GM21367 (cell line): Measurements from ENCODE around the gene ZNF511.

Source experiments
- ATAC-seq: cut with Tn5 transposase; IDR thresholded peaks from one replicate; pipeline ENCODE4 v1.9.1; 2021; ENCODE audit not compliant: unreplicated experiment

Gene ZNF511

DNA sequence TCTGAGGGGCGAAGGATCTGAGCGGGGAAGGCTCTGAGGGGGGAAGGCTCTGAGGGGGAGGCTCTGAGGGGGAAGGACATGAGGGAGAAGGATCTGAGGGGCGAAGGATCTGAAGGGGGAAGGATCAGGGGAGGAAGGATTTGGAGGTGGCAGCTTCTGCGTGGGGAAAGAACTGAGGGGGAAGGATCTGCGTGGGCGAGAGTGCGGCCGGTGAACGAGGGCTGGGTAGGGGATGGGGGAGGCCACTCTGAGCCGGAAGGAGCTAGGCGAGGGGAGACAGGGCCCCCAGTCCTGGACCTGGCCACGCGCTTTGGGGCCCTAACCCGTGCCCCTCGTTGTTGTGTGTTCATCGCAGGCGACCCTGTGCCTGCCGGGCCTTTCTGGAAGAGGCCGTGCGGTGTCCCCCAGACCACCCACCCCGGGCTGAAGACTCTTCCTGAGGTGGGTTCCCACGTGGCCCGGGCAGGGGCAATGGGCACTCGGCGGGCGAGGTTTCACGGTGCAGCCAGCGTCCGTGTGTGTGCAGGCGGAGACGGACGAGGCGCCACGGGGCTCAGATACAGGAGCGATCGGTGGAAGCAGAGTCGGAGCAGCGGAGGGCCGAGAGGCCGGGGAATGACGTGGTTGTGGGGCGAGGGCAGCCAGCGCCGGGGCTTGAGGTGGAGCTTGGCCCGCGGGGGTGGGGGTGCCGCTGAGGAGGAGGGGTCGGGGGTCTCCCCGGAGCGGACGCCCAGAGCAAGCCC lies 26.0 kb downstream of the ZNF511 start:
- no peak for ATAC-seq

DNA sequence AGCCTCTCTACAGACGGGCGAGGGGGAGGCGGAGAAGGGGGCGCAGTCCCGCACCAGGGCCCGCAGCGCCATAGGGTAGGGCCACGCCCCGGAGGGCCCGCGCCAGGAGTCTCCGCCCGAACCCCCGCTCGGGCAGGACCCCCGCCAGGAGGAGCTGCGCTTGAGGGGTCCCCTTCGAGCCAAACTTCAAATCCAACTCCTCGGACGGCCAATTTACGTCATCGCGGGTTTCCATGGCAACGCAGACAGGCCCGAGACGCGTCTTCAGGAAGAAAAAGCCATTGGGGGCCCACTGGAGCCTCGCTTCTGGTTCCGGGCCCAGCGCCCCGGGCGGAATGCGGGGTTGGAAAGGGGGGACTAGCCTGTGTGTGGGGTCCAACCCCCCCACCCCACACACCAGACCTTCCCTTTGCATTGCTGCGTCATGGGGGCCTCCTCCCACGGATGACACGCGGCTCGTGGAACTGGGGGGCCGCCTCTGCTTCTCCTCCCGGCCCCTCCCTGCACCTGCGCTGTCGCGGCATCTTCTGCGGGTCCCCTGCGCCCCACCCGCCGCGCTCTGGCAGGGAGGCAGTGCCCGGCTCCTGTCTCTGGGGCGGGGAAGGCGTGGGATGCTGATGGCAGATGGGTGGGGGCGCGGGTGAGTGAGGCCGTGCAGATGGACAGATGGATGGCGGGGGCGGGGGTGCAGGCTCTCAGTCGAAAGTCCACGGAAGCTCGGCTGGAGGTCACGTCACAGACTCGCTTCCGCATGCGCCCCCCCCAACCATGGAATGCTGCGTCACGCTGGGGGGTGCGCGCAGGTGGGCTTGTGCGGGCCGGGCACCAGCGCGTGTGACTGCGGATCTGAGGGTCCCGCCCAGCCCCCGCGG lies 26.8 kb downstream of the ZNF511 start:
- ATAC-seq, result no peak

DNA sequence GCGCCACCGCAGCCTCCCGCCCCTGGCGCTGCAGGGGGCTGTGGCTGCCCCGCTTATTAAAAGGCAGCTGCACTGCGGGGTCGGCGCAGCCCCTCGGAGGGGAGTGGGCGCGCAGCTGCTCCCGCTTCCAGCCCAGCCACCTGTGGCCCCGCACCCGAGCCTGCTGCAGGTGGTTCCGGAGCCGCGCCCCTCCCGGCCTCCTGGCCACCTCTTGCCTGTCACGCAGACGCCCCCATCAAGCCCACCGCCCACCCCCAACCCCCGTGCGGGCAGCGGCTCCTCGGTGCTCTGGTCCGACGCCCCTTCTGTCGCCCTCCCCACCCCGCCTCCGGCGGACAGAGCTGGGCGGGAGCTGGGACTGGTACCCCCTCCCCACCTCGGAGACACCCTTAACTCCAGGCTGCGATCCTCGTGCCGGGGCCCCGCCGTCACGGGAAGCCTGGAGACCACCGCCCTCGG lies 27.4 kb downstream of the ZNF511 start:
- no peak for ATAC-seq

DNA sequence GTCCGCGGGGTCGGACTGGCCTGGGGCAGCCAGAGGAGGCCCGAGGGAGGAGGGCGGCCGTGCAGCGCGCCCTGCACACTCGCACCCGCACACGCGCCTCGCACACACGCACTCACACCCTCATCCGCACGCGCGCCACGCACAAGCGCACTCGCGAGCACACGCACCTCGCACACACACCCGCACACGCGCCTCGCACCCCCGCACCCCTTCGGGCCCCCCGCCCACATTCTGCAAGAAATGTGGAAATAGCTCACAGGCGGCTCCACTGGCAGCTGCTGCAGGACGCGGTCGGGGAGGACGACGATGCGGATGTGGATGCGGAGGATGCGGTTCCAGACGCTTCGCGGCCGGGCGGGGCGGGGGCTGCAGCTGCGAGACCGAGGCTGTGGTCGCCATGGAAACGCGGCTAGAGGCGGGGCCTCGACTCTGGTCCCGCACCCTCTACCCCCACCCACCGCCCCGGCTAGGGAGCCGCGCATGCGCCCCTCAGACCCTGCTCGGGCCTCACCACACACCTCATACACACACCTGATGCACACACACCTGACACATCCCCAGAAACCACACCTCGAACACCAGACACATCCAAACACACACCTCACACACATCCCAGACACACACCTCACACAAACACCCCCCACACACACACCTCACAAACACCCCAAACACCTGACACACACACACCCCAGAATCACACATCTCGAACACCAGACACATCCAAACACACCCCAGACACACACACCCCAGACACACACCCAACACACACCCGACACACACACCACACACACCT lies 28.1 kb downstream of the ZNF511 start, which contains the start of gene CALY:
Gene CALY (minus strand): TSS at position 320 of the 793 bp plus-strand sequence. CDS start 7,907 bp downstream, outside the sequence.
- no peak for ATAC-seq

DNA sequence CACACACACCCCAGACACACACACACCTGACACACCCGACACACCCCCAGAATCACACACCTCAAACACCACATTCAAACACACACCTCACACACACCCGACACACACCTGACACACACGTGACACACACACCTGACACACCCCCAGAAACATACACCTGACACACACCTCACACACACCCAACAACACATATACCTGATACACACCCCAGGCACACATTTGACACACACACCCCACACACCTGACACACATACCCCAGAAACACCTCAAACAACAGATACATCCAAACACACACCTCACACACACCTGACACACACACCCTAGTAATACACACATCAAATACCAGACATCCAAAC lies 28.6 kb downstream of the ZNF511 start:
- ATAC-seq, result no peak

DNA sequence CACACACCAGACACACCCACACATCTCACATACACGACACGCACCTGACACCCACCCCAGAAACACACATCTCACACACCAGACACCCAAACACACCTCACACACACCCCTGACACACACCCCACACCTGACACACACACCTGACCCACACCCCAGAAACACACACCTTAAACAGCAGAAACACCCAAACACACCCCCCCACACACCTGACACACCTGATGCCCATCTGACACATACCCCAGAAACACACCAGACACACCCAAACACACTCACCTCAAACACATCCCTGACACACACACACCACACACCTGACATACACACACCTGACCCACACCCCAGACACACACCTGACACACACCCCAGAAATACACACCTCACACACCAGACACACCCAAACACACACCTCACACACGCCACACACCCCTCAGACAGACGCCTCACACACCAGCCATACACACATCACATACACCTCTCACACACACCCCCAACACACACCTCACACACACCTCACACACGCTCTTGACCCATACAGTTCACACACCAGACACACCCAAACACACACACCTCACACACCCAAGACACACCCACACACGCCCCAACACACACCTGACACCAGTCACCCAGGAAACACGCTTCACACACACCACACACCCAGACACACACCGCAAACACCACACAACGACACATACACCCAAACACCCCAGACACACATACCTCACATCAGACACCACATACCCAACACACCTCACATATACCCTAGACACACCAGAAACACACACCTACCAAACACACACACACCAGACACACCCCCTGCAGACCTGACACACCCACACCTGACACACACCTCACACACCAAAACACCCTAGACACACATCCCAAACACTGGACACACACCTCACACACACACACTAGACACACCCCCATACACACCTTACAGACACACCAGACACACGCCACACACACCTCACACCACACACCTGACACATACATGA lies 29.7 kb downstream of the ZNF511 start:
- no peak for ATAC-seq

DNA sequence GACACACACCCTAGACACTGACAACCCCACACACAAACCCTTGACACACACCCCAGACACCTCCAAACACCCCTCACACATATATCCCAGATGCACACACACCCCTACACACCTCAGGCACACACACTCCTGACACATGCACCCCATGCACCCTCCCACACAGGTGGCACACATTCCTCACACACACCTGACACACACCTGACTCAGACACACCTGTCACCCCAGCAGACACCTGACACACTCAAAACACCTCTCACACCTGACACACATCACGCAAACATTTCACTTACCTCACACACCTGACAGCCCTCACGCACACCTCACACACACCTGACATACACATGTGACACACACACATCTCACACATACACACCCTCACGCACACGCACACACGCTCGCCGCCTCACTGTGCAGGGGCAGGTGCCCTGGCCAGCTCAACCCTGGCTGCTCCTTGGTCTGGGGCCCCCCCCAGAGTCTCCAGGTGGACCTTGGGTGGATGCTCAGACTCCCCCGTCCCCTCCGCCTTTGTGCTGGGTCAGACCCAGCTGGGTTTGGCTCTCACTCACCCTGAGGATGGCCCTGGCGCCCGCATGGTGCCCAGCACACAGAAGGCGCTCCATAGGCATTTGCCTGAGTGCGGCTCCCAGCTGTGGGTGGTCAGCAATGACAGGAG lies 31.1 kb downstream of the ZNF511 start:
- no peak for ATAC-seq

DNA sequence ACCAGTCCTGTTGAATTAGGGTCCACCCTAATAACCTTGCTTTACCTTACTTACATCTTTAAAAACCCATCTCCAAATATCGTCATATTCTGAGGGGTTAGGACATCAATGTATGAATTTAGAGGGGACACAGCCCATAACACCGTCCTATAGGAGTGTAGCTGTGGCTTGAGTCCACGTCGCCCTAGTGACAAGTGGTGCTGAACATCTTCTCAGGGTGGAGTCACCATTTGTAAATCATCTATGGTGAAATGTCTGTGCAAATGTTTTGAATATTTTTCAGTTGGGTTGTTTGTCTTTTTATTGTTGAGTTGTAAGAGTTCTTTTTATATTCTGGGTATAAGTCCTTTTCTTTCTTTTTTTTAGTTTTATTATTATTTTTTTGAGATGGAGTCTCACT lies 33.3 kb downstream of the ZNF511 start:
- ATAC-seq, result no peak

DNA sequence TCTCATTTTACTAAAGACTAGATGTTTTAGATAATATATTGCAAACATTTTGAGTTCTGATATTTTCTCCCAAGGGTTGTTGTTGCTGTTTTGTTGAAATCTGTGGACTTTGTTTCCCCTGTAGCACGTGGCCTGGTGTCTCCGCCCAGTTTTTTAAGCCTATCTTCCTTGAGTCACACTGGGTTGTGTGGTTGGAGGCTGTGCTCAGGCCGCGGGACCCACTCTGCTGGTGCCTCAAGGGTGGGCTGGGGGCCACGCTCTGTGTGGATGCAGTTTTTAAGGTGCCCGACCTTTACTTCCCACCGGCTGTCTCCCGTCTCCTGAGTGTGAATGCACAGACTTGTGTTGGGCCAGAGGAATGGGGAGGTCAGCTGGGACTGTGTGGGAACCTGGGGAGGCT lies 34.2 kb downstream of the ZNF511 start:
- ATAC-seq, result no peak

DNA sequence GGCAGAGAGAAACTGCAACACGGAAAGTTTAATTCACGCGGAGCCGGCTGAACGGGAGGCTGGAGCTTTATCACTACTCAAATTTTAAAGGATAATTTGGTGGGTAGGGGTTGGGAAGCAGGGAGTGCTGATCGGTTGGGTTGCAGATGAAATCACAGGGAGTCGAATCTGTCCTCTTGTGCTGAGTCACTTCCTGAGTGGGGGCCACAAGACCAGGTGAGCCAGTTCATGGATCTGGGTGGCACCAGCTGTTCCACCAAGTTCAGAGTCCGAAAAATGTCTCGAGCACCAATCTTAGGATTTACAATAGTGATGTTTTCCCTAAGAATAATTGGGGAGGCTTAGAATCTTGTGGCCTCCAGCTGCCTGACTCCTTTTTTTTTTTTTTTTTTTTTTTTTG lies 34.8 kb downstream of the ZNF511 start:
- no peak for ATAC-seq

DNA sequence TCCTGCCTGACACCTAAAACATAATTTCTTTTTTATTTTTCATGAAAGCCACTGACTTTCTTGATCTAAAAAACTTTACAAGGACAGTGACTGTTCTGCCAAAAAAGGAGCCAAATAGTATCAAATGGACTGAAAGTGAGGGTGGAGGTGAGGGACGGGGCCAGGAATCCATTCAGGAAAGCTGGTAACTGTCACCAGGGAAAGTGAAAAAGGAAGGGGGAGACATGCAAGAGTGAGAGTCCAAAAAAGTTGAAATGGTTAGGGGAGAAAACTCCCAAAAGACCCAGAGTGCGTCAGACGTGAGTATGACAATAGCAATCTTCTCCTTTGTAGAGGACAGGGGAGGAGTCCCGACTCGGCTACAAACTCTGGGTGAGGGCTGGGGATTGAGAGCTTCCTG lies 35.5 kb downstream of the ZNF511 start:
- ATAC-seq, result no peak

DNA sequence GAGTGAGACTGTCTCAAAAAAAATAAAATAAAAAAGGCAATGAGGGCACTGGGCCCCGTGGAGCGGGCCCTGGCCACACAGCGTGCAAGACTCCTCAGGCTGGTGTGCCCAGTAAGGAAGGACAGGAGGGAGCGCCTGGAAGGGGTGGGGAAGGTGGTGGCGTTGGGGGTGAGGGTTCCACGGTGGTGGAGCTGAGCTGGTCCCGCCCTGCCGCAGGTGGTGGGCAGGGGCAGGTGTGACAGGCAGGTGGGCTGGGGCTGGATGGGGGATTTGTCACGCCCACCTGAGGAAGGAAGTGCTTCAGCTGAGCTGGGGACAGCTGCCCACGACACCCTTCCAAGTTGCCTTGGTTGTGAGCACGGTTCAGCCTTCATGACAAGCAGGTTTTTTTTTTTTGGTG lies 37.7 kb downstream of the ZNF511 start:
- ATAC-seq, result no peak

DNA sequence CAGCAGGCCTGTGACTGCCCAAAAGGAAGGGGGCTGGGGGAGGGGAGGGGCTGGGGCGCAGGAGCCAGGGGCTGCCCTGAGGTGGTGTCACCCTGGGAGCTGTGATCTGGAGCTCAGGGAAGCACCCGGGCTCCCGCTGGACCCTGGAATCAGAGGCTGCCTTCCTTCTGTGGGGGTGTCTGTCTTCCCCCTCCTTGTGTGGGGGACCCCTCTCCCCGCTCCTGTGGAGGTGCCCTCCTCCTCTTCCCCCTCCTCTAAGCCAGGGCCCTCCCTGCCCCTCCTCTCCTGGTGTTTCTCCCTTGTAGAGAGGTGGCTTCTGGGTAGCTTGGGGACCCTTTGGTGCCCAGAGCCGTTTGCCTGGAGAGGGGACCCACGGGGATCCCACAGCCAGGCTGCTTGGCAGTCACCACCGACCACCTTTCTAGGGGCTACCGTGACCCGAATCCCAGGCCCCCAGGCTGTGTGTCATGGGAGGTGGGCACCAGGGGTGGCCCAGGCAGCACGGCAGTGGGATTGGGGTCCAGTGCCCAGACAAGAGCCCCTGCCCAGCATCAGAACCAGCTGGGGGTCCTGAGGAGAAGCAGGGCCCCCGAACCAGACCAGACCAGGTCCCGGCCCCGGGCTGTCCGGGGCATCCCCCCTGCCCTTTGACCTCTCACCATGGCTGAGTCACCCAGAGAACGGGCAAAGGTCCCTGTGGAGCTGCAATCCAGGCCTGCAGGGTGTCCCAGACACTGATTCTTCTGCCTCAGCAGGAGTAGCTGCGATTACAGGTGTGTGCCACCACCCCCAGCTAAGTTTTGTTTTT lies 39.2 kb downstream of the ZNF511 start:
- ATAC-seq, result no peak

DNA sequence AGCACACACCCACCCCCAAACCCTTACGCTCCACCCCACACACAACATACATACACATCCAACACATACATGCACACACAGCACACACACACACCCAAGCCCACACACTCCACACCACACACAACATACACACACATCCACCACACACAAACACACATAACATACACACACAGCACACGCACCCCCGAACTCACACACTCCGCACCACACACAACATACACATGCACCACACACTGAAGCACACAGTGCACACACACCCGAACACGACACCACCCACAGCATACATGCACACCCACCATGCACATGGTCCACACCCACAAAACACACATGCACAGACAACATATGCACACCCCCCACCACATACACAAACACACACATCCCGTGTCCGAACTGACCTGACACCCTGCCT lies 40.5 kb downstream of the ZNF511 start:
- ATAC-seq, result no peak

DNA sequence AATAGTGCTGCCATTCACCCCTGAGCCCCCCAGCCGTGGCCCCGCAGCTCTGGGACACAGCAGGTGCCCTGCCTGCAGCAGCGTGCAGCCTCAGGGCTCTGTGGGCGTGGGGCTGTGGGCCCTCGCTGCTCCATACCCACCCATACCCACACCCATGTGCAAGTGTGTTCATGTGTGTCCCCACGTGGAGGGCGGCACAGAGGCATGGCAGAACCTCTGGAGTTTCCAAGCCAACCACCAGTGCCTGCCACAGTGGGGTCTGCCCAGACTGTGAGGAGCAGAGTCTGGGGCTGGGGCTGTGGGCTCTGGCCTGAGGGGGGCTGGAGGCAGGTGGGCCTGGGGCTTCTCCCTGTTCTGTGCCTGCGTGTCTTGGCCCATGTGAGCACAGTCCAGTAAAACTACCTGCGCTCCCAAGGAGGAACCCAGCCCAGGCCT lies 40.9 kb downstream of the ZNF511 start:
- ATAC-seq, result no peak

DNA sequence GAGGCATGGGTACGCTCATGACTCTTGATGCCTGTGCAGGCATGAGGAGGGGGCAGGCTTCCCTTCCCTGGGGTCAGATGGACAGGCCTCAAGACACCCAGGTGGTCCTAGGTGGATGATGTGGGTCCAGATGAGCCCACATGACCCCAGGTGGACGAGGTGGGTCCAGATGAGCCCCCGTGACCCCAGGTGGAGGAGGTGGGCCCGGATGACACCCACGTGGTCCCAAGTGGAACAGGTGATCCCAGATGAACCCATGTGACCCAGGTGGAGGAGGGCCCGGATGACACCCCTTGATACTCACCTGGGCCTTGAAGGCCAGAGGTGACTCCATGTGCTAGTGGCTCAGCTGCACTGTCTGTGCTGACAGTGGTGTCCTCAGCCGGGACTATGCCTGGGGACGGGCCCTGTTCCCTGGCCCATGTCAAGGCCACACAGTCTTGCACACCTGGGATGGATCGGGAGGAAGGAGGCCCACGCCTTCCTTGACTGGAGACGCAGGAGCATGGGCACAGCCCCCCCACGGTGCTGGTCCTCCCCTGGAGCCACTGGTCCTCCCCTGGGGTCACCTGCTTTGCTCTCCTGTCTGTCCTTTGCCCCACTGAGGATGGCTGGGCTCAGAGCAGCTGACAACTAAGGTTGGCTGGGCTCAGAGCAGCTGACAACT lies 41.7 kb downstream of the ZNF511 start:
- ATAC-seq, result no peak

DNA sequence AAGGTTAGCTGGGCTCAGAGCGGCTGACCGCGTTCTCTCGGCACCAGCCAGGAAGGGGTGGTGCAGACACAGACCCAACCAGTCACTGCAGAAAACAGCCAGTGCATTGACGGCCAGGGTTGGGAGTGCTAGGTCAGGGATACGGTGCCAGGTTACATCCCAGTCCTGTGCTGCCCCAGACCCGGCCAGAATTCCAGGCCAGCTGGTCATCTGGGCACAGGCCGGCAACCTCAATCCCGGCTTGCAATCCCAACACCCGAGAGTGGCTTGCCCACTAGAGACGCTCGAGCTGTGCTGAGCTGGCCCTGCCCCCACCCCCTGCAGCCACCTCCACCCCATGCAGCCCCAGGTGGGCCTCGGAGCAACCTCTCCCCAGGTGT lies 42.2 kb downstream of the ZNF511 start:
- ATAC-seq, result no peak
